ENCODE measurements around the gene SRSF5. TPM values are rescaled to one million over a fixed set of nuclear protein-coding genes. Genes with fewer than 3 reads are reported as not detected.

Gene SRSF5
- total and polyA plus RNA-seq, 2 of the 8 experiments (the other 6 are each of a cell fraction or from before 2014, with no cell fraction given): 101 to 238 TPM

DNA sequence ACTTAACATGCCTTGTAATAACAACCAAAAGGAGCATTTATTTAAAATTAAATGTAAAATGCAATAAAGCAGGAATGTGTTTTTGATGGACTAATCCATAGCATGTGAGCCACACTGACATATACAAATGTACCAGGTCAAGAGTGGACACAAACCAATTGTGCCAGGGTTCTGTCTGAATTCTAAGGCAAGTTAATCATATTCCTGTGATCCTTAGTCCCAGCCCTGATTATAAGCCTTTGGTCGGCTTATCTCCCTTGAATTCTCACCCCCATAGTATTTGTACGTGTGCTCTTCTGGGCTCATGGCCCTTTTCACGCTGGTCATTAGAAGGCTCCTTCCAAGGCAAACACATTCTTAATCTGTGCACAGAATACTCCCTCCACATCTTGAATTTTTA, 10.6 kb upstream of the SRSF5 start:
- no peak for DNase-seq (ENCODE audit: low read depth in 1 of 2, low spot score in 2 of 2)
- H2AFZ ChIP-seq (ENCODE audit: low read length): no peak overlapping the region
- no peaks in the 10 kb centered on the region for H4K20me1 ChIP-seq (replicated peaks in 1 of 2; ENCODE audit: control insufficient read depth in 1 of 2, insufficient read depth in 2 of 2, low read length in 2 of 2)
- ChIA-PET POLR2A (ENCODE audit: partially characterized antibody) (interaction anchor here (5.0 kb wide), 1 partner anchor 11 kb away, joined by 39 read pairs; the partner anchor contains the start of gene SRSF5), CTCF (ENCODE audit: partially characterized antibody) (interaction anchor here (1.4 kb wide), 1 partner anchor 257 kb away, joined by 4 read pairs; no protein-coding TSS in a partner anchor)
- H3K23me2 ChIP-seq (ENCODE audit: low read depth, low read length): no peaks in the 10 kb centered on the region
- H3K9me3 ChIP-seq (ENCODE audit: insufficient read depth in 2 of 2, low read depth in 1 of 2, low read length in 1 of 2): no peaks in the 10 kb centered on the region
- FAIRE-seq: no peak
- no peak overlapping the region for H2BK5ac ChIP-seq (ENCODE audit: low read depth, low read length)
- no peak overlapping the region for H2BK20ac ChIP-seq (ENCODE audit: low read length)
- no peak overlapping the region for H3K4me2 ChIP-seq (ENCODE audit: insufficient read depth in 1 of 2, low read depth in 2 of 2, low read length in 2 of 2)
- no peaks in the 10 kb centered on the region for H3K36me3 ChIP-seq (ENCODE audit: control insufficient read depth in 2 of 4, insufficient read depth in 4 of 4, low read length in 3 of 4)
- no peak overlapping the region for H3K4me3 ChIP-seq (ENCODE audit: extremely low read depth in 1 of 4, insufficient read depth in 2 of 4, low read depth in 3 of 4, low read length in 4 of 4)
- H2BK15ac ChIP-seq (ENCODE audit: low read length): no peak overlapping the region
- TF ChIP-seq EP300 (IDR thresholded peaks at IDR 0.05; ENCODE audit: borderline replicate concordance in 1 of 2, low read depth in 2 of 2, low read length in 2 of 2): no peak
- no peak for TF ChIP-seq RNF2 (IDR thresholded peaks at IDR 0.05; ENCODE audit: borderline replicate concordance, low read depth, low read length, missing control alignments, poor library complexity, severe bottlenecking)
- TF ChIP-seq SAP30 (IDR thresholded peaks at IDR 0.05; ENCODE audit: insufficient read depth, insufficient replicate concordance, low read length): no peak
- TF ChIP-seq SP2 (IDR thresholded peaks at IDR 0.05; ENCODE audit: low read length): no peak
- TF ChIP-seq KDM5A (IDR thresholded peaks at IDR 0.05; ENCODE audit: low read length): no peak
- no peak for TF ChIP-seq SIN3A (conservative IDR thresholded peaks at IDR 0.05 in 1 of 2, IDR thresholded peaks at IDR 0.05 in 1 of 2; ENCODE audit: low read depth in 1 of 2, low read length in 2 of 2)
- no peak for TF ChIP-seq BACH1 (IDR thresholded peaks at IDR 0.05; ENCODE audit: low read length)
- no peak for TF ChIP-seq KDM4A (IDR thresholded peaks at IDR 0.05; ENCODE audit: low read depth, low read length, severe bottlenecking)
- H4K8ac ChIP-seq (ENCODE audit: extremely low read depth, insufficient read depth, low read length): no peak overlapping the region
- no peak overlapping the region for H3K9ac ChIP-seq (replicated peaks in 1 of 4; ENCODE audit: extremely low read depth in 1 of 4, low read depth in 3 of 4, low read length in 3 of 4)
- no peak overlapping the region for H2BK120ac ChIP-seq (replicated peaks; ENCODE audit: low read depth, low read length)
- no peak overlapping the region for H4K5ac ChIP-seq (ENCODE audit: insufficient read length, low read depth, low read length)
- no peak overlapping the region for H2BK12ac ChIP-seq (ENCODE audit: low read depth, low read length)
- no peak overlapping the region for H3K14ac ChIP-seq (ENCODE audit: insufficient read length)
- no peak overlapping the region for H3K27ac ChIP-seq (ENCODE audit: low read depth, low read length)
- 93% methylated on average over 3 of the region's 3 CpGs; no CpG with 5 or more reads in 1 of the 2 experiments for WGBS, 2 experiments (ENCODE audit: extremely low coverage in 1 of 2, insufficient coverage in 1 of 2, insufficient read length in 1 of 2, insufficient replicate concordance in 2 of 2, low coverage in 1 of 2, low lambda C conversion rate in 2 of 2, missing lambda C conversion rate in 1 of 2)
- H4K91ac ChIP-seq (replicated peaks; ENCODE audit: insufficient read length, low read length): no peak overlapping the region
- no peak overlapping the region for H3K56ac ChIP-seq (replicated peaks; ENCODE audit: insufficient read length, low read depth, low read length)
- H2AK5ac ChIP-seq (ENCODE audit: low read depth, low read length): no peak overlapping the region
- H3K23ac ChIP-seq (ENCODE audit: insufficient read length): no peak overlapping the region
- no peak overlapping the region for H3K18ac ChIP-seq (ENCODE audit: extremely low read depth, low read length)
- no peak overlapping the region for H3K4ac ChIP-seq (replicated peaks; ENCODE audit: insufficient read length, low read depth, low read length)
- H3K4me1 ChIP-seq (replicated peaks in 1 of 4; ENCODE audit: control insufficient read depth in 3 of 4, insufficient read depth in 4 of 4, low read length in 3 of 4): 0 out of 7 replicates have a peak, but pooled peaks cover 0 to 2% (median 0%) of the 10 kb centered on the region in 4 experiments
- H3K79me1 ChIP-seq (ENCODE audit: low read depth, low read length): no peaks in the 10 kb centered on the region
- no peaks in the 10 kb centered on the region for H3K27me3 ChIP-seq (replicated peaks in 1 of 4; ENCODE audit: control insufficient read depth in 3 of 4, extremely low read depth in 1 of 4, insufficient read depth in 3 of 4, low read length in 3 of 4)
- no peaks in the 10 kb centered on the region for H3K79me2 ChIP-seq (ENCODE audit: control insufficient read depth in 1 of 2, insufficient read depth in 2 of 2, low read length in 2 of 2)

All from H1 (cell line).